Neuronal stem cell (in vitro differentiated cells): ENCODE measurements around the gene CYP27A1.

Experiments
- DNase-seq: peaks from one replicate; pipeline ENCODE4 v3.0.0-alpha.2; 2013; ENCODE audit warnings: low spot score
- H2AFZ ChIP-seq: one replicate; pipeline ENCODE4 v1.6.1; 2013; ENCODE audit warnings: mild to moderate bottlenecking, low read length, inconsistent platforms
- H2AK5ac ChIP-seq: 2 replicates; pipeline ENCODE4 v1.6.1; 2013; ENCODE audit warnings: low read depth, mild to moderate bottlenecking, inconsistent platforms, low read length, moderate library complexity, mixed read lengths
- H2BK120ac ChIP-seq: 2 replicates; pipeline ENCODE4 v1.6.1; 2013; ENCODE audit warnings: low read depth, mild to moderate bottlenecking, inconsistent platforms, low read length, moderate library complexity, mixed read lengths
- H2BK12ac ChIP-seq: one replicate; pipeline ENCODE4 v1.6.1; 2013; ENCODE audit warnings: low read length, inconsistent platforms
- H2BK15ac ChIP-seq: 2 replicates; pipeline ENCODE4 v1.6.1; 2013; ENCODE audit warnings: mild to moderate bottlenecking, low read length, inconsistent platforms, mixed read lengths
- H2BK5ac ChIP-seq: one replicate; pipeline ENCODE4 v1.6.1; 2013; ENCODE audit warnings: inconsistent platforms, mild to moderate bottlenecking, low read length, moderate library complexity
- H3K14ac ChIP-seq: one replicate; pipeline ENCODE4 v1.6.1; 2013; ENCODE audit warnings: low read length, inconsistent platforms
- H3K18ac ChIP-seq: 2 replicates; pipeline ENCODE4 v1.6.1; 2013; ENCODE audit warnings: low read length, inconsistent platforms
- H3K23ac ChIP-seq: 2 replicates; pipeline ENCODE4 v1.6.1; 2013; ENCODE audit warnings: low read depth, mild to moderate bottlenecking, mixed read lengths, low read length, inconsistent platforms; ENCODE audit not compliant: poor library complexity
- H3K27ac ChIP-seq: replicated peaks from 3 replicates; pipeline ENCODE4 v1.5.1; 2013; ENCODE audit warnings: low read length, inconsistent platforms
- H3K27me3 ChIP-seq, 3 experiments: 2 replicates each; pipeline ENCODE4 v1.6.1; 2013; ENCODE audit warnings: low read length in 3 of 3, mild to moderate bottlenecking in 2 of 3, inconsistent platforms in 1 of 3, low read depth in 1 of 3, mixed read lengths in 1 of 3, moderate library complexity in 1 of 3; ENCODE audit not compliant: control insufficient read depth in 3 of 3, insufficient read depth in 3 of 3
- H3K36me3 ChIP-seq, 2 donors: replicated peaks in 1 of 2; 2 replicates each; pipeline ENCODE4 v1.6.1; 2013; ENCODE audit warnings: low read length in 2 of 2; ENCODE audit not compliant: control insufficient read depth in 2 of 2, insufficient read depth in 2 of 2
- H3K4ac ChIP-seq: 2 replicates; pipeline ENCODE4 v1.6.1; 2013; ENCODE audit warnings: inconsistent platforms, mild to moderate bottlenecking, low read length, moderate library complexity
- H3K4me1 ChIP-seq, 2 donors: 1 replicate in 1 of 2; 2 replicates in 1 of 2; pipeline ENCODE4 v1.6.1; 2013; ENCODE audit warnings: low read length in 2 of 2, low read depth in 1 of 2; ENCODE audit not compliant: control insufficient read depth in 2 of 2, insufficient read depth in 1 of 2
- H3K4me2 ChIP-seq: one replicate; pipeline ENCODE4 v1.6.1; 2013; ENCODE audit warnings: mild to moderate bottlenecking, low read length, inconsistent platforms; ENCODE audit not compliant: insufficient read depth, poor library complexity, severe bottlenecking
- H3K4me3 ChIP-seq, 2 donors: 2 replicates each; pipeline ENCODE4 v1.5.1; 2013; ENCODE audit warnings: low read length in 2 of 2, mild to moderate bottlenecking in 2 of 2, inconsistent platforms in 1 of 2, moderate library complexity in 1 of 2
- H3K79me1 ChIP-seq: one replicate; pipeline ENCODE4 v1.6.1; 2013; ENCODE audit warnings: low read depth, mild to moderate bottlenecking, inconsistent platforms, low read length, moderate library complexity
- H3K9ac ChIP-seq: one replicate; pipeline ENCODE4 v1.6.1; 2013; ENCODE audit warnings: mild to moderate bottlenecking, low read depth, low read length, inconsistent platforms; ENCODE audit not compliant: poor library complexity
- H3K9me3 ChIP-seq, 2 donors: replicated peaks in 1 of 2; 2 replicates each; pipeline versions ENCODE3 to v1.6.1; 2013; ENCODE audit warnings: low read length in 2 of 2, mild to moderate bottlenecking in 2 of 2, inconsistent platforms in 1 of 2, low read depth in 1 of 2, mixed read lengths in 1 of 2, moderate library complexity in 1 of 2; ENCODE audit not compliant: control insufficient read depth in 2 of 2, insufficient read depth in 1 of 2
- H4K8ac ChIP-seq: one replicate; pipeline ENCODE4 v1.6.1; 2013; ENCODE audit warnings: low read depth, mild to moderate bottlenecking, inconsistent platforms, low read length, moderate library complexity
- H4K91ac ChIP-seq: one replicate; pipeline ENCODE4 v1.6.1; 2013; ENCODE audit warnings: low read length, low read depth, mild to moderate bottlenecking, inconsistent platforms; ENCODE audit not compliant: poor library complexity
- WGBS, 2 donors: extraction: QIAGEN DNeasy Blood & Tissue Kit; methylation state at CpG; one replicate each; pipeline ENCODE4 v1.1.7; 2013; ENCODE audit warnings: missing lambda C conversion rate in 2 of 2, mixed read lengths in 1 of 2; ENCODE audit not compliant: insufficient read length in 2 of 2, insufficient replicate concordance in 1 of 2; ENCODE audit errors: extremely low coverage in 2 of 2; 5-methylcytosine and 5-hydroxymethylcytosine counted together

The CYP27A1 gene

DNA sequence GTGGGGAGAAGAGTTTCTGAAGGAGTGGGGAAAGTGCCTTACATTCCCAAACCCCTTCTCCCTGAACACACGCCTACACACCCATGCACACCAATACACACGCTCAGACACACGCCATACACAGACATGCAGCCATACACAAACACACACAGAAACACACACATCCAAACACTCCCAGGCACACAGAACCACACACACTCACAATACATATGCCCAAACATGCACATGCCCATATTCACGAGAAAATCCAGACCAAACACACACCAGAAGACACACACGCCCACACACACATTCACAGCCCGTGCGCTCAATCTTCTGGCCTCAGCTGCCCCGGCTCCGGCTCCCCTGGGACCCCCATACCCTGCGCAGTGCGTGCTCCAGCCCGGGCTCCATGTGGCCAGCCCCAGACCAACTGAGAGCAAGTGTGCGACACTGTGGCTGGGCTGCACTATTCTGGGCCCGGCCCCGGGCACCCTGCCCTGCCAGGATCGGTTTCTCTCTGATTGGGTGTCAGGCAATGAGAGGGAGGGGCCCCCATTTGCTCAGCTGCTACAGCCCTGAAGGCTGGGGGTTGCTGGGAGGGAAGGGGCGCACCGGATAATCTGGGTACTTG, 49.5 kb downstream of the CYP27A1 start, which contains the start of gene PRKAG3:
Gene PRKAG3 (minus strand): TSS at position 426 of the 613 bp plus-strand sequence.
- peaks cover 0 to 56% (median 0%) of the 10 kb centered on the region in 3 experiments for H3K27me3 ChIP-seq
- H3K27ac ChIP-seq: no peak within 1 kb of the TSS
- no peak within 1 kb of the TSS for H2BK15ac ChIP-seq
- no peak within 1 kb of the TSS for H2AFZ ChIP-seq
- H2AK5ac ChIP-seq: no peak within 1 kb of the TSS
- no peak for DNase-seq
- no peak within 1 kb of the TSS for H3K18ac ChIP-seq
- H2BK5ac ChIP-seq: no peak within 1 kb of the TSS
- no CpG with 5 or more reads among the region's 18 CpGs for WGBS, 2 donors
- no peak within 1 kb of the TSS for H2BK12ac ChIP-seq
- no peak within 1 kb of the TSS for H3K4ac ChIP-seq
- no peak within 1 kb of the TSS for H2BK120ac ChIP-seq
- H3K9ac ChIP-seq: peak within 1 kb of the TSS; percentile 9
- no peaks in the 10 kb centered on the region for H3K36me3 ChIP-seq
- H3K9me3 ChIP-seq: no peaks in the 10 kb centered on the region
- H4K8ac ChIP-seq: no peak within 1 kb of the TSS
- H3K79me1 ChIP-seq: no peaks in the 10 kb centered on the region
- H4K91ac ChIP-seq: no peak within 1 kb of the TSS
- H3K4me2 ChIP-seq: no peak within 1 kb of the TSS
- H3K4me1 ChIP-seq: peaks cover 0 to 3% of the 10 kb centered on the region in 2 donors
- no peak within 1 kb of the TSS for H3K4me3 ChIP-seq
- H3K23ac ChIP-seq: no peak within 1 kb of the TSS
- H3K14ac ChIP-seq: no peak within 1 kb of the TSS

DNA sequence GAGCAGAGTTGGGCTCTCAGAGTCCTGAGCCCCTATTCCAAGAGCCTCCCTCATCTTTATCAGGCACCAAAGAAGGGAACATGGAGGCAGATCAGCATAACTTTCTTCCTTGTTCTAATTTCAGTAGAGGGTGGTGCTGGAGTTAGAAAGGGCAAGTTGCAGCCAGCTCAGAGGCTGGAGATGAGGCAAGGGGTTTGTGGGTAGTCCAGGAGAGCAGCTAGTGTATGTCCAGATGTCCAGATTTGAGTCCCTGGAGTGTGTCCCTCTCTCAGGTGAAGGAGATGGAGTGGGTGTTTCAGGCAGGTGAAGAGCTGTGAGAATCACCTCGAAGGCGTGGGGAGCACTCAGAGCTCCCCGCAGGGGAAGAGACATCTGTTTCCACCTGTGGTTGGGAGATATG, 50.1 kb downstream of the CYP27A1 start:
- H3K4me3 ChIP-seq: no peak overlapping the region
- no peak for DNase-seq
- no peak overlapping the region for H4K91ac ChIP-seq
- H3K4me1 ChIP-seq: peaks cover 0 to 3% of the 10 kb centered on the region in 2 donors
- H3K23ac ChIP-seq: no peak overlapping the region
- H2AK5ac ChIP-seq: no peak overlapping the region
- no peak overlapping the region for H2BK12ac ChIP-seq
- H3K14ac ChIP-seq: no peak overlapping the region
- no peaks in the 10 kb centered on the region for H3K9me3 ChIP-seq
- H3K18ac ChIP-seq: no peak overlapping the region
- no peaks in the 10 kb centered on the region for H3K79me1 ChIP-seq
- no peak overlapping the region for H3K4ac ChIP-seq
- H2BK120ac ChIP-seq: no peak overlapping the region
- peaks cover 0 to 56% (median 0%) of the 10 kb centered on the region in 3 experiments for H3K27me3 ChIP-seq
- H2AFZ ChIP-seq: no peak overlapping the region
- H3K27ac ChIP-seq: no peak overlapping the region
- H4K8ac ChIP-seq: no peak overlapping the region
- no peak overlapping the region for H2BK15ac ChIP-seq
- H3K9ac ChIP-seq: no peak overlapping the region
- no peak overlapping the region for H3K4me2 ChIP-seq
- no peaks in the 10 kb centered on the region for H3K36me3 ChIP-seq
- WGBS, 2 donors: no CpG with 5 or more reads among the region's 3 CpGs
- no peak overlapping the region for H2BK5ac ChIP-seq

DNA sequence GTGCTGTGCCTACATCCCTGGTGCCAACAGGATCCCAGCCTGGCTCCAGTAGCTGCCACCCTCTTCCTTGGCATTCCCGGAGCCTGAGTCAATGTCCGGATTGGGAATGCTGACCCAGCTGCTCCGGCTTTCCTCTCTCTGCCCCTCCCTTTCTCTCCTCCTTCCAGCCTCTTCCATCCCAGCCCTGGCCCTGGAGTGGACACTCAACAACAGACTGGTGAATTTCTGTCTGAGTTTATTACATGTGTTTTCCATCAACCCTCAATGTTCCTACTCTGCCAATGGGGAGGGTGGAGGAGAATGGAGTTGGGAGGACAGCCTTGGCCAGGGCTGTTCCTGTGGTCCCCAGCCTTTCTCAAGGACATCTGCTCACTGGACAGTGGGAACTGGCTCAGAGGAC, 50.6 kb downstream of the CYP27A1 start:
- H3K27me3 ChIP-seq: peaks cover 0 to 56% (median 0%) of the 10 kb centered on the region in 3 experiments
- H4K91ac ChIP-seq: no peak overlapping the region
- H2BK120ac ChIP-seq: no peak overlapping the region
- H2BK15ac ChIP-seq: no peak overlapping the region
- H3K9ac ChIP-seq: no peak overlapping the region
- H2BK12ac ChIP-seq: no peak overlapping the region
- H3K36me3 ChIP-seq: no peaks in the 10 kb centered on the region
- H3K4me2 ChIP-seq: no peak overlapping the region
- no CpG with 5 or more reads among the region's 3 CpGs for WGBS, 2 donors
- no peak overlapping the region for H4K8ac ChIP-seq
- H3K9me3 ChIP-seq: peaks cover 0 to 4% of the 10 kb centered on the region in 2 donors
- no peak overlapping the region for H3K14ac ChIP-seq
- H3K4me1 ChIP-seq: peaks cover 0 to 3% of the 10 kb centered on the region in 2 donors
- H3K79me1 ChIP-seq: no peaks in the 10 kb centered on the region
- H3K4ac ChIP-seq: no peak overlapping the region
- H2AFZ ChIP-seq: no peak overlapping the region
- no peak for DNase-seq
- H3K23ac ChIP-seq: no peak overlapping the region
- no peak overlapping the region for H2AK5ac ChIP-seq
- H3K18ac ChIP-seq: no peak overlapping the region
- no peak overlapping the region for H3K27ac ChIP-seq
- no peak overlapping the region for H3K4me3 ChIP-seq
- H2BK5ac ChIP-seq: no peak overlapping the region

DNA sequence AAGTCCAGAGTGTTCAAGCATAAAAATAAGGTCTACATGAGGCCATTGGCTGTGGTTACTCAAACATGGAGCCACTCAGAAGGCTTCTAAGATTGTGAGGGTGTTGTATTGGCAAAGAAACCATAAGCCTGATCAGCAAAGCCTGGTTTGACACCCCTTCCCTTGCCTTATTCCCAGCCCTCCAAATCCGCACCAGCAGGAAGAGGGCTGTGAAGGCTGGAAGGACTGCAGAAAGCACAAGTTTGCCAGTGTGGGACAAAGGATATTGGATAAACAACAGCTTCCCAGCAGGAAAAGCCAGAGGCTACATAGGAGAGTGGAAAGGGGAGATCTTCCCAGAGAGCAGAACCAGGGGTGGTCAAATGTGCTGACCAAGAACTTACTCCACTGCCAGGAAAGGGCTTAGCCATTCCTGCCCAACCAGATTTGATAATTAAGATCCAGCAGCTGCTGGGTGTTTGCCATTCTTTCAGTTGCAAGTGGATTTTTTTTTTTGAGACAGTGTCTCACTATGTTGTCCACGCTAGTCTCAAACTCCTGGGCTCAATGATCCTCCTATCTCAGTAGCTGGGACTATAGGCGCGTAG, 51.2 kb downstream of the CYP27A1 start:
- Histone ChIP-seq H3K4me3 (no peak overlapping the region), H3K4ac (no peak overlapping the region), H3K9me3 (peaks cover 0 to 7% of the 10 kb centered on the region in 2 donors), H3K23ac (no peak overlapping the region), H3K14ac (no peak overlapping the region), H2AFZ (no peak overlapping the region), H3K4me1 (peaks cover 0 to 3% of the 10 kb centered on the region in 2 donors), H2BK12ac (no peak overlapping the region), H2BK120ac (no peak overlapping the region), H3K18ac (no peak overlapping the region), H3K4me2 (no peak overlapping the region), H3K27me3 (peaks cover 0 to 54% (median 0%) of the 10 kb centered on the region in 3 experiments), H2BK5ac (no peak overlapping the region), H3K27ac (no peak overlapping the region), H3K79me1 (no peaks in the 10 kb centered on the region), H2BK15ac (no peak overlapping the region), H2AK5ac (no peak overlapping the region), H3K9ac (no peak overlapping the region), H4K91ac (no peak overlapping the region), H3K36me3 (no peaks in the 10 kb centered on the region), H4K8ac (no peak overlapping the region)
- WGBS, 2 donors: no CpG with 5 or more reads among the region's 4 CpGs
- no peak for DNase-seq
